Activated CD8-positive, alpha-beta memory T cell treated with anti-CD3 and anti-CD28 coated beads for 1 hour (primary cell): ENCODE results near the gene SFTPD.
"Not testable (repeated sequence)": the region's sequence is repeated elsewhere in the genome, so short reads cannot be mapped to it uniquely, and the experiment has no call there.

Experiments used
- DNase-seq, 2 donors: peaks; one replicate each; pipeline ENCODE4 v3.0.0-alpha.2; 2020; ENCODE audit warnings: low read depth in 1 of 2; ENCODE audit errors: extremely low read depth in 1 of 2

SFTPD gene

GRCh38 chr10:79948976-79949722 is at the start of gene SFTPD:
SFTPD (minus strand) TSS chr10:79949105; CDS start chr10:79946659, 2,446 bp downstream.
- no peak for DNase-seq

GRCh38 chr10:79995979-79996634 is 47.2 kb upstream of the SFTPD start:
- DNase-seq: no peak

- no peak for DNase-seq
These were observed 45.7 kb upstream of the SFTPD start for GRCh38 chr10:79994556-79994955.

- DNase-seq: not testable (repeated sequence)
These were observed 39.3 kb upstream of the SFTPD start for GRCh38 chr10:79988199-79988598.

- not testable (repeated sequence) for DNase-seq
These were observed 37.8 kb upstream of the SFTPD start for GRCh38 chr10:79986661-79987060.

GRCh38 chr10:79985481-79986072 is 36.7 kb upstream of the SFTPD start:
- DNase-seq: no peak

- DNase-seq: no peak
These were observed 35.9 kb upstream of the SFTPD start for GRCh38 chr10:79984851-79985250.

GRCh38 chr10:79983286-79983909 is 34.5 kb upstream of the SFTPD start:
- DNase-seq: no peak

GRCh38 chr10:79982861-79983260 is 34.0 kb upstream of the SFTPD start:
- no peak for DNase-seq

GRCh38 chr10:79982362-79982800 is 33.5 kb upstream of the SFTPD start:
- no peak for DNase-seq

- DNase-seq: no peak
These were observed 32.8 kb upstream of the SFTPD start for GRCh38 chr10:79981450-79982361.

- DNase-seq: no peak
These were observed 31.8 kb upstream of the SFTPD start for GRCh38 chr10:79980711-79981110.

GRCh38 chr10:79979976-79980687 is 31.2 kb upstream of the SFTPD start:
- no peak for DNase-seq

- DNase-seq: no peak
These were observed 30.5 kb upstream of the SFTPD start for GRCh38 chr10:79979310-79979975.

GRCh38 chr10:79976999-79977398 is 28.1 kb upstream of the SFTPD start:
- no peak for DNase-seq

- DNase-seq: no peak
These were observed 21.2 kb upstream of the SFTPD start for GRCh38 chr10:79970062-79970461.

- DNase-seq: no peak
These were observed 999 bp downstream of the SFTPD start for GRCh38 chr10:79947787-79948424.

- DNase-seq: no peak
These were observed 1.9 kb downstream of the SFTPD start for GRCh38 chr10:79947083-79947415.
